Ovary (tissue), 3 donors: ENCODE results near the gene BORCS5.

ENCODE experiments used
- CTCF ChIP-seq, 3 donors: fragments of 450-650 bp in 2 of 3; fragments of 200-600 bp in 1 of 3; IDR thresholded peaks; one replicate each; pipeline versions ENCODE4 v1.5.1 to v1.8.0; 2016 to 2022; ENCODE audit warnings: antibody characterized with exemption in 3 of 3, mild to moderate bottlenecking in 1 of 3
- EP300 ChIP-seq: sonication (generic); formaldehyde crosslinking; IDR thresholded peaks from one replicate; pipeline ENCODE4 v1.6.1; 2017; ENCODE audit warnings: antibody characterized with exemption
- POLR2A ChIP-seq: fragments of 450-650 bp; IDR thresholded peaks from one replicate; pipeline ENCODE4 v1.6.1; 2017; ENCODE audit warnings: antibody characterized with exemption, mild to moderate bottlenecking, moderate library complexity
- donor health status: DM: no; HTN: no; CAD: no.

- no peak for TF ChIP-seq CTCF (IDR thresholded peaks at IDR 0.05)
- TF ChIP-seq POLR2A: no peak
- no peak for TF ChIP-seq EP300
Observed at GRCh38 chr12:12408265-12408690, 51.4 kb downstream of the BORCS5 start.
